NOMO-1 (cell line): ENCODE measurements around the gene FABP6.
"Not testable (repeated sequence)": the region's sequence is repeated elsewhere in the genome, so short reads cannot be mapped to it uniquely, and the experiment has no call there.

Source experiments
- DNase-seq, 2 experiments: peaks; one replicate each; lab custom pipeline; 2025; ENCODE audit not compliant: unreplicated experiment in 2 of 2; lab: John Stamatoyannopoulos, UW

Gene FABP6

DNA sequence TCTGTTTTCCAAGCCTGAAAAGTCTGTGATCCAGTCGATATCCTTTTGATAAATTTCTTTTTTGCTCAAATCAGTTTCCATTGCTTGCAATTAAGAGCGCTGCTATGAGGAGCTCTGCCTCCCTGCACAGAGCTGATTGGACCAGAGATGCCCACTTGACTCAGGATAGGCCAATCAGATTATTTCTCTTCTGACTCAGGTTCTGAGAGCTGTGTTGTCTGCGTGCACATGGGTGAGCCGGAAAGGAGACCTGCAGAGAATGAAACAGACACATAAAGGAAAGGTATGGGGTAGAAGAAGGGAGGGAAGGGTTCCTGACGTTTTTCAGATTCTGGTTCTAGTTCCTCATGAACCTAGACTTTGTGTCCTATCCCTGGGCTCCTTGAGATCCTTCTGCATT, 15.8 kb upstream of the FABP6 start:
- no peak for DNase-seq

DNA sequence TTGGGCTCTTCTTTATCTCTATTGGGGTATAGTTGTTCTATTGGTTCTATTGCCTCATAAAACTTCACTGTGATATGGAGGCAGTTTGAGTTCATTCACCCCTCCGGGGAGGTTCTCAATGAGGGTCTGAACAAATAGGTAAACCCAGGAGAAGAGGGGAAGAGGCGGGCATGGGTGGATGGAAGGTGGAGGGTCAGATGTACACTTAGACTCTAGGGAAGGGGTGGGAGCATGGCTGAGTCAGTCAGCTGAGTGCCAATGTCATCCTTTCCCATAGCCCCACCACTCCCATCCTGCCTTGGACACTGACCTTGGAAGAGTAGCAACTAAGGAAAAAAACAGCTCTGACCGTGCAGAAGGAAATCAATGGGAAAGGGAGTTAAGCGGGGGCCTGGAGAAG, 9.9 kb upstream of the FABP6 start:
- DNase-seq: no peak

- no peak for DNase-seq
Observed at GRCh38 chr5:160221082-160221481, 8.2 kb upstream of the FABP6 start.

GRCh38 chr5:160227012-160227411, 2.3 kb upstream of the FABP6 start:
- no peak for DNase-seq

- no peak for DNase-seq
Observed at GRCh38 chr5:160230686-160231527, 1.6 kb downstream of the FABP6 start.

GRCh38 chr5:160231783-160232342, 2.6 kb downstream of the FABP6 start:
- no peak for DNase-seq

DNA sequence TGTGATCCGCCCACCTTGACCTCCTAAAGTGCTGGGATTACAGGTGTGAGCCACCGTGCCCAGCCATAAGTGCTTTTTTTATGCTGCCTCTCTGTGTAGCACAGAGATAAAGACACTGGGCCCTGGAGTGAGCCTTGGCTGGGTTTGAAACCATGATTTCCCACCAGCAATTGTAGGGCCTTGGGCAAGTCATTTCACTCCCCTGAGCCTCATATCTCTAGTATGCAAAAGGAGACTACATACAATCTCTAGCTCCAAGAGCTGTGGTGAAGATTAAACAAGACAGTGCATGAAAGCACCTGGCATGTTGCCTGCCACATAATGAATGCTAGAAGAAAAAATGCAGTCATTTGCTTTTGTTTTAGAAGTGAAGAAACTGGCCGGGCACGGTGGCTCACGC, 3.9 kb downstream of the FABP6 start:
- no peak for DNase-seq

- no peak for DNase-seq
Observed at GRCh38 chr5:160235731-160236130, 6.4 kb downstream of the FABP6 start.

DNA sequence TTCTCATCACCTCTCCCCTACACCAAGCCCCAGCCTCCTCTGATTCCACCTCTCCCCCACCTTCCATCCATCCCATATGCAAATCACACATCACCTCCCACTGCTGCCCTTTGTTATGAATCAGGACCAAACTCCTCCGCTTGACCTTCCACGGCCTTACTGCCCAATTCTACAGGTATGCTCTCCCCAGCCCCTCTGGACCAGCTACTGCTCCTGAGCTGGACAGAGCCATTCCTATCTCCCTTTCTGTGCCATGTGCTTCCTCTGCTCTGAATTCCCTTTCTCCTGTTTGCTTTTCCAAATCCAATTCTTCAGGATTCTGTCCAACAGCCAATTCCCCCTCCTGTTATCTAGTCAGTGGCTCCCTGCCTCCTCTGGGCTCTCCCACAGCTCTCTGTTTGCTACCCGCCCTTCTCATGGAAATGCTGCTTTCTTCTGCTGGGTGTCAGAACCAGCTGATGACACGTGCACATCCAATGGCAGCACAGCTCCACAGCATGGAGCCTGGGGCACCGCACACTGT, 8.3 kb downstream of the FABP6 start:
- DNase-seq: no peak

GRCh38 chr5:160240350-160240749, 11.0 kb downstream of the FABP6 start:
- no peak for DNase-seq

GRCh38 chr5:160242145-160242544, 12.8 kb downstream of the FABP6 start:
- no peak for DNase-seq

DNA sequence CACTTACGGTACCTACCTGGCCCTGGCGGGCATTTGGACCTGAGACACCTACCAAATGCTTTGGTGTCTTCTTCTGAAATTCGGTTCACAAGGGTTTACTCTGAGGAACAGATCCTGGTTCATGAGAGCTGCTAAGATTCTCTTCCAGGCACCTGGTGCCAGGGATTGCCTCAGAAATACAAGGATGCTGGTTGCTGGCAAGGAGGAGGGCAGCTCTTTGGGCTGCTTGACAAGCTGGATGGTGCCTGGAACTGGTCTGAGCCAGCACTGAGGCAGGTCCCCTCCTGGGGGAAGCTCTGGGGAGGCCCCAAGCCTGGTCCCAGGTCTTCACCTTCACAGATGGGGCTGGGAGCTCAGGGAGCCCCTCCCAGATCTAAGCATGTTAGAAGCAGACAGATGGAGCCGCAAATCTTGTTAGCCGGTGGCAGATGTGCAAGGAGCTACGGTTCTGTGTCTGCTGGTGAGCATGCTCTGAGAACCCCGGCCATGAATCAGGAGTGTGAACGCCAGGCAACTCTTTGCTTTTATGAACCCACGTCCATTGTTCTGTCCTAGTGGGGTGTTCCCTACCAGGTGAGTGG, 16.3 kb downstream of the FABP6 start:
- DNase-seq: no peak

DNA sequence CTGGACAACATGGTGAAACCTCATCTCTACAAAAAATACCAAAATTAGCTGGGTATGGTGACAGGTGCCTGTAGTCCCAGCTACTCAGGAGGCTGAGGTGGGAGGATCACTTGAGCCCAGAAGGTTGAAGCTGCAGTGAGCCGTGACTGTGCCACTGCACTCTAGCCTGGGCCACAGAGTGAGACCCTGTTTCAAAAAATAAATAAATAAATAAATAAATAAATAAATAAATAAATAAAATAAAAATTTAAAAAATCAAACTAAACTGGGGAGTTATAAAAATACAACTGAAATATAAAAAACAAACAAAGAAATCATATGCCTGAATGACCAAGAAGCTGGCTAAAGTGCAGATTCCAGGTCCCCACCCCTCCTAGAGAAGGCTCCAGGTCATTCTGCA, 20.3 kb downstream of the FABP6 start:
- not testable (repeated sequence) for DNase-seq

DNA sequence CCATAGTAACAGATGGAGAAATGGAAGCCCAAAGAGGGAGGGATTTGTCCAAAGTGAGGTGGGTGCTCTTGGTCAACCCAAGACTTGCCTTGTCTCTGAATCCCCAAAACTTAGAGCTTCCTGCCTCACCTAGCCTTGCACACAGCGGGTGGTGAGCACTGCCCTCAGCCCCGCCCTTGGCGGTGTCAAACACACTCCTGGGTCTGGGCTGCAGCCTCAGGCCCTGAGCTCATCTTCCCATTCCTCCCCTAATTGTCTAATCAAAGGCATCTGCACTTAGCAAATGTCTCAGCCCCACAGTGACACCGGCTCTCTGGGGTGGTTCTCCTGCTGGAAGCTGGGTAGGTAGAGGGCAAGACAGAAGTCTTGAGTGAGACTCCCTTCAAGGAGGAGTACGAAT, 20.9 kb downstream of the FABP6 start:
- no peak for DNase-seq

GRCh38 chr5:160250826-160251225, 21.5 kb downstream of the FABP6 start:
- no peak for DNase-seq

DNA sequence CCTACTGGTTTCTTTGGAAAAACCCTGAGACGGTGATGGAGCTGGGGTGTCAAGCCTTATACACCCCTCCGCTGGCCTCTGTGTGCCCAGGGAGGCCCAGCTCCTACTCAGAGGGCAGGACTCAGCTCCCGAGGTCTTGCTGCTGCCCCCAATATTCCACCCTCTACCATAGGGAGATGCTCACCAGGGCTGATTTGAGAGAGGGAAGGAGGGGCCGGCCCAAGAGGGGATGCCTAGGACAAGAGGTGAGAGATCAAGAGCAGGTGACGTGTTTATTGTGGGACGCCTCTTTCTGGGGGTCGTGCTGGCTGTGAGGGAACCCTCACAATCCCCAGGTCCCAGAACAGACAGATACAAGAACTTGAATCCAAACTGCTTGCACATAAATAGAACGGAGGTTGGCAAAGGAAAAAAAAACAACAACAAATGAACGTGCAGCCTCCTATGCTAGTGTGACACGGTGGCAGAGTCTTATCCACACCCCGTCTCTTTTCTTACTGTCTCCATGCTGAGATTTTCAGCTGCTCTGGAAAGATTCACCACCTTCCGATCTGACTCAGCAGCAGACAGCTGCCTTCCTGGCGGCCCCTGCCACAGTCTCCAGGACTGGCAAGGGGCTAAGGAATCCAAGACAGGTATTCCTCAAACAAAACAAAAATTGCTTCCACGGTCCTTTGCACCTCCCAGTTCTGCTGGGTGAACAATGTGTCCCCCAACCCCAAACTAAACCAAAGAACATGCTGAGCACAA, 22.3 kb downstream of the FABP6 start:
- no peak for DNase-seq

- no peak for DNase-seq
Observed at GRCh38 chr5:160252916-160253315, 23.6 kb downstream of the FABP6 start.

GRCh38 chr5:160253441-160253840, 24.1 kb downstream of the FABP6 start:
- no peak for DNase-seq

GRCh38 chr5:160254706-160255105, 25.4 kb downstream of the FABP6 start:
- no peak for DNase-seq

- no peak for DNase-seq
Observed at GRCh38 chr5:160259341-160259740, 30.0 kb downstream of the FABP6 start.
